Lower leg skin (tissue), 4 donors: Measurements from ENCODE around the gene HEPH. TPM values are rescaled to one million over a fixed set of nuclear protein-coding genes. Genes with fewer than 3 reads are reported as not detected.

Source experiments
- DNase-seq, 2 donors: peaks; one replicate each; pipeline ENCODE4 v3.0.0-alpha.2; 2019; ENCODE audit warnings: low spot score in 2 of 2
- H3K4me3 ChIP-seq: fragments of 200-600 bp; sonication (generic); 2 replicates; pipeline ENCODE4 v1.5.1; 2017; ENCODE audit warnings: mild to moderate bottlenecking, low read depth; ENCODE audit not compliant: poor library complexity, severe bottlenecking
- CTCF ChIP-seq, 3 donors: fragments of 450-650 bp; IDR thresholded peaks; one replicate each; pipeline ENCODE4 v1.5.1; 2016; ENCODE audit warnings: antibody characterized with exemption in 3 of 3, mild to moderate bottlenecking in 3 of 3, moderate library complexity in 2 of 3
- POLR2A ChIP-seq, 2 donors: fragments of 450-650 bp; IDR thresholded peaks; one replicate each; pipeline ENCODE4 v1.6.1; 2016 to 2017; ENCODE audit warnings: antibody characterized with exemption in 2 of 2, mild to moderate bottlenecking in 1 of 2, moderate library complexity in 1 of 2
- WGBS, 2 donors: methylation state at CpG; one replicate each; pipeline ENCODE4 v1.1.5; 2018; 5-methylcytosine and 5-hydroxymethylcytosine counted together
- intact Hi-C: fragments of 100-400 bp; cut with DNase I; formaldehyde crosslinking; loops from one replicate; pipeline ENCODE4 v1.15.0; 2023; ENCODE audit warnings: low total_unique reads
- total RNA-seq, 4 donors: library from RNA; depleted of rRNA; stranded (reverse); fragments of >200 nt; gene quantifications; one replicate each; pipeline ENCODE4 v1.1.0, GENCODE V29; 2016

HEPH gene
- total RNA-seq, 4 donors from 2014 or later, result 1.5 to 19.6 (median 8.6) TPM

DNA sequence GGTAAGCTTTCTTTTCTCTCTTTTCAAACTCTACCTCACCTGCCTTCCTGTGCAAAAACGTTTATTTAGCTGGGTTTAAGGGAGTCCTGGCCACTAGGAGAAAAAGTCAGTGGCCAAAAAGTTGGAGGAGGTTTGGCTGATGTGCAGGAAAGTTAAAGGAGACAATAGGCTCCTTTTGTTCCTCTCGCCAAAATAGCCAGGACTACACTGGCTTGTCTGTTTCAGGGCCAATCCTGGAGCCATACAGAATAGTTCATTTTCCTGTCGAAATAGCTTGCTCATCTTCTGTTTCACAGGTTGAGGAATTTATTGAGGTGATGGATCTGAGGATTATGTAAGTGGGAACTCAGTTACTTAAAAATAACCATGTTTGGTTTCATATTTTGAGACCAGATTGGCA, 423 bp downstream of the HEPH start:
- H3K4me3 ChIP-seq, result no peak overlapping the region
- no peak for DNase-seq
- 7 to 19% methylated on average over 3 of the region's 3 CpGs for WGBS, 2 donors
- intact Hi-C loops, result no loop called here
- TF ChIP-seq POLR2A (IDR thresholded peaks at IDR 0.05) (no peak), CTCF (IDR thresholded peaks at IDR 0.05) (no peak)

DNA sequence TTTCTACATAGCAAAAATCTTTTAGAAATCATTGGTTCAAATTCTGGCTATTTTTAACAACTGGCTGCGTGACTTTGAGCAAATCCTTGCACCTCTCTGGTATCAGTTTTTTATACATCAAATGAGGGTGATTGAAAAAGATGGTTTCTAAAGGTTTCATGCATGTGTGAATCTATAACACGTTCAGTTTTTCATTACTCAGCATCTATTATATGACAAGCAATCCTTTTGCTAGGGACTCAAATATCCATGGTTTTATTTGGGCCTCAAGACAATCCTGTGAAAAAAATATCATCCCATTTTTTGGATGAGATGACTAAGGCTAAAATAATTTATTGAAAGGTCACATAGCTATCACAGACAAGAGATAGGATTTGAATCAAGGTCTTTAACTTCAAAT, 884 bp downstream of the HEPH start:
- 37 to 52% methylated on average over 2 of the region's 2 CpGs for WGBS, 2 donors
- intact Hi-C loops, result no loop called here
- no peak overlapping the region for H3K4me3 ChIP-seq
- no peak for DNase-seq
- TF ChIP-seq POLR2A (IDR thresholded peaks at IDR 0.05) (no peak), CTCF (IDR thresholded peaks at IDR 0.05) (no peak)

DNA sequence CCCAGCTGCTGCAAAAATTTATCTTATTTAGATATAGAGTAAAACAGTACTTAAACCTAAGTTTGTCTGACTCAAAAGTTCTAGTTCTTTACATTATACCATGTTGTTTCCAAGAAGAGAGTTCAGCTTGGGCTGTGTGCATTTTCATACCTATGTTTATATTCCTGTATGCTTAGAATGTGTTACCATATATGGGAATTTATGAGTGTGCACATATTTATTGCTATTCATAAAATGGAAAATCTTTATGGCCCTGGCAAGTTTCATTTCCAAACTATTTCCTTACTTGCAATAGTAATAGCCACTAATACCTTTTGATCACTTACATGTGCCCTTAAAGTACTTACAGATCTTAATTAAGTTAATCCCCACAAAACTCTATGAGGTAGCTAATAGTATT, 2.6 kb downstream of the HEPH start:
- H3K4me3 ChIP-seq, result no peak overlapping the region
- DNase-seq, result no peak
- TF ChIP-seq POLR2A (IDR thresholded peaks at IDR 0.05) (no peak), CTCF (IDR thresholded peaks at IDR 0.05) (no peak)
- intact Hi-C loops, result no loop called here

GRCh38 chrX:66167431-66167830, 3.4 kb downstream of the HEPH start:
- no peak for DNase-seq
- WGBS, 2 donors, result 49 to 71% methylated on average over 2 of the region's 2 CpGs
- no peak for TF ChIP-seq CTCF (IDR thresholded peaks at IDR 0.05)
- TF ChIP-seq POLR2A (IDR thresholded peaks at IDR 0.05), result no peak
- intact Hi-C loops, result no loop called here
- H3K4me3 ChIP-seq, result no peak overlapping the region

DNA sequence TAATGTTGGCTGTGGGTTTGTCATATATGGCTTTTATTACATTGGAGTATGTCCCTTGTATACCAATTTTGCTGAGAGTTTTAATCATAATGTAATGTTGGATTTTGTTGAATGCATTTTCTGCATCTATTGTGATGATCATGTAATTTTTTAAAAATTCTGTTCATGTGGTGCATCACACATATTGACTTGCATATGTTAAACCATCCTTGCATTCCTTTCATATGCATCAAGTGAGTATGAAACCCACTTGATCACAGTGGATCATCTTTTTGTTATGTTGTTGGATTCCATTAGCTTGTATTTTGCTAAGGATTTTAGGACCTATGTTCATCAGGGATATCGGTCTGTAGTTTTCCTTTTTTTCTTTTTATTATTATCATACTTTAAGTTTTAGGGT, 12.1 kb downstream of the HEPH start:
- no peak for DNase-seq
- intact Hi-C loops, result no loop called here
- no peak overlapping the region for H3K4me3 ChIP-seq
- 92 to 94% methylated on average over 1 of the region's 1 CpG for WGBS, 2 donors
- TF ChIP-seq CTCF (IDR thresholded peaks at IDR 0.05) (no peak), POLR2A (IDR thresholded peaks at IDR 0.05) (no peak)

- 70 to 97% methylated on average over 2 of the region's 2 CpGs for WGBS, 2 donors
- intact Hi-C loops, result no loop called here
- no peak overlapping the region for H3K4me3 ChIP-seq
- TF ChIP-seq CTCF (IDR thresholded peaks at IDR 0.05), result no peak
- no peak for TF ChIP-seq POLR2A (IDR thresholded peaks at IDR 0.05)
- no peak for DNase-seq
Measured at GRCh38 chrX:66191563-66191962, 27.5 kb downstream of the HEPH start.
